ENCODE measurements around the gene P2RX7. TPM values are rescaled to one million over a fixed set of nuclear protein-coding genes. Genes with fewer than 3 reads are reported as not detected.

Gene P2RX7
- total RNA-seq, 1 experiment from 2014 or later: 0.23 TPM

GRCh38 chr12:121092034-121092433 is 40.6 kb upstream of the P2RX7 start:
- Histone ChIP-seq H3K9me3 (ENCODE audit: control insufficient read depth, insufficient read depth, low read depth, low read length) (no peaks in the 10 kb centered on the region), H3K27ac (ENCODE audit: low read length) (no peak overlapping the region), H3K4me1 (ENCODE audit: control insufficient read depth, insufficient read depth, low read length) (no peaks in the 10 kb centered on the region; the same call in 1 of the 2 replicates), H3K36me3 (ENCODE audit: control insufficient read depth, insufficient read depth, low read length) (no peaks in the 10 kb centered on the region), H3K27me3 (ENCODE audit: control insufficient read depth, insufficient read depth, low read length) (peaks cover 5% of the 10 kb centered on the region), H3K4me3 (ENCODE audit: low read depth in 2 of 2, low read length in 2 of 2) (no peak overlapping the region)
- no peak for DNase-seq (ENCODE audit: low read depth, low spot score)
- ATAC-seq: no peak
- in situ Hi-C loops (cut with HindIII; ENCODE audit: low pct_unique_long_range_greater_than_20kb, low sequenced_read_pairs) (no loop called here), intact Hi-C loops (cut with micrococcal nuclease; ENCODE audit: unreplicated experiment) (no loop called here)
- BruUV-seq (replicated peaks): no TSS peak
- TF ChIP-seq, protein P1, sequence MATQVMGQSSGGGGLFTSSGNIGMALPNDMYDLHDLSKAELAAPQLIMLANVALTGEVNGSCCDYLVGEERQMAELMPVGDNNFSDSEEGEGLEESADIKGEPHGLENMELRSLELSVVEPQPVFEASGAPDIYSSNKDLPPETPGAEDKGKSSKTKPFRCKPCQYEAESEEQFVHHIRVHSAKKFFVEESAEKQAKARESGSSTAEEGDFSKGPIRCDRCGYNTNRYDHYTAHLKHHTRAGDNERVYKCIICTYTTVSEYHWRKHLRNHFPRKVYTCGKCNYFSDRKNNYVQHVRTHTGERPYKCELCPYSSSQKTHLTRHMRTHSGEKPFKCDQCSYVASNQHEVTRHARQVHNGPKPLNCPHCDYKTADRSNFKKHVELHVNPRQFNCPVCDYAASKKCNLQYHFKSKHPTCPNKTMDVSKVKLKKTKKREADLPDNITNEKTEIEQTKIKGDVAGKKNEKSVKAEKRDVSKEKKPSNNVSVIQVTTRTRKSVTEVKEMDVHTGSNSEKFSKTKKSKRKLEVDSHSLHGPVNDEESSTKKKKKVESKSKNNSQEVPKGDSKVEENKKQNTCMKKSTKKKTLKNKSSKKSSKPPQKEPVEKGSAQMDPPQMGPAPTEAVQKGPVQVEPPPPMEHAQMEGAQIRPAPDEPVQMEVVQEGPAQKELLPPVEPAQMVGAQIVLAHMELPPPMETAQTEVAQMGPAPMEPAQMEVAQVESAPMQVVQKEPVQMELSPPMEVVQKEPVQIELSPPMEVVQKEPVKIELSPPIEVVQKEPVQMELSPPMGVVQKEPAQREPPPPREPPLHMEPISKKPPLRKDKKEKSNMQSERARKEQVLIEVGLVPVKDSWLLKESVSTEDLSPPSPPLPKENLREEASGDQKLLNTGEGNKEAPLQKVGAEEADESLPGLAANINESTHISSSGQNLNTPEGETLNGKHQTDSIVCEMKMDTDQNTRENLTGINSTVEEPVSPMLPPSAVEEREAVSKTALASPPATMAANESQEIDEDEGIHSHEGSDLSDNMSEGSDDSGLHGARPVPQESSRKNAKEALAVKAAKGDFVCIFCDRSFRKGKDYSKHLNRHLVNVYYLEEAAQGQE (IDR thresholded peaks at IDR 0.05; ENCODE audit: insufficient read depth in 1 of 2, low read depth in 2 of 2, low read length in 1 of 2): no peak
- TF ChIP-seq CTCF (IDR thresholded peaks at IDR 0.05) (no peak), SIN3A (IDR thresholded peaks at IDR 0.05; ENCODE audit: borderline replicate concordance, insufficient read depth, low read depth, low read length) (no peak), TCF7L2 (IDR thresholded peaks at IDR 0.05; ENCODE audit: low read depth, low read length) (no peak), POLR2AphosphoS5 (IDR thresholded peaks at IDR 0.05; ENCODE audit: low read depth, low read length) (no peak)
- ChIA-PET CTCF (no interaction called here), POLR2A (interaction anchor here (0.6 kb wide), 1 partner anchor 167 kb away, joined by 3 read pairs; no protein-coding TSS in a partner anchor)

DNA sequence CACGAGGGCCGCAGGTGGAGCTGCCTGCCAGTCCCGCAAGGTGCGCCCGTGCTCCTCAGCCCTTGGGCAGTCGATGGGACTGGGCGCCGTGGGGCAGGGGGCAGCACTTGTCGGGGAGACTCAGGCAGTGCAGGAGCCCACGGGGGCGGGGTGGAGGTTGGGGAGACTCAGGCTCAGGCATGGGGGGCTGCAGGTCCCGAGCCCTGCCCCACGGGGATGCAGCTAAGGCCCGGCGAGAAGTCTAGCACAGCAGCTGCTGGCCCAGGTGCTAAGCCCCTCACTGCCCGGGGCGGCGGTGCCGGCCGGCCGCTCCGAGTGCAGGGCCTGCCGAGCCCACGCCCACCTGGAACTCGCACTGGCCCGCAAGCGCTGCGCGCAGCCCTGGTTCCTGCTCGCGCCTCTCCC is 39.2 kb upstream of the P2RX7 start:
- intact Hi-C loops (cut with micrococcal nuclease; ENCODE audit: unreplicated experiment) (no loop called here), in situ Hi-C loops (cut with HindIII; ENCODE audit: low pct_unique_long_range_greater_than_20kb, low sequenced_read_pairs) (no loop called here)
- H3K27me3 ChIP-seq (ENCODE audit: control insufficient read depth, insufficient read depth, low read length): peaks cover 5% of the 10 kb centered on the region
- ChIA-PET CTCF (interaction anchor here (0.6 kb wide), 1 partner anchor 29 kb away, joined by 3 read pairs; no protein-coding TSS in a partner anchor), POLR2A (no interaction called here)
- no peaks in the 10 kb centered on the region for H3K36me3 ChIP-seq (ENCODE audit: control insufficient read depth, insufficient read depth, low read length)
- DNase-seq (ENCODE audit: low read depth, low spot score): no peak
- TF ChIP-seq SIN3A (IDR thresholded peaks at IDR 0.05; ENCODE audit: borderline replicate concordance, insufficient read depth, low read depth, low read length) (no peak), CTCF (IDR thresholded peaks at IDR 0.05) (no peak), TCF7L2 (IDR thresholded peaks at IDR 0.05; ENCODE audit: low read depth, low read length) (no peak), POLR2AphosphoS5 (IDR thresholded peaks at IDR 0.05; ENCODE audit: low read depth, low read length) (no peak)
- TF ChIP-seq, protein P1 (IDR thresholded peaks at IDR 0.05; ENCODE audit: insufficient read depth in 1 of 2, low read depth in 2 of 2, low read length in 1 of 2): no peak
- no peaks in the 10 kb centered on the region; the same call in 1 of the 2 replicates for H3K4me1 ChIP-seq (ENCODE audit: control insufficient read depth, insufficient read depth, low read length)
- no peak for ATAC-seq
- H3K9me3 ChIP-seq (ENCODE audit: control insufficient read depth, insufficient read depth, low read depth, low read length): no peaks in the 10 kb centered on the region
- no peak overlapping the region for H3K27ac ChIP-seq (ENCODE audit: low read length)
- H3K4me3 ChIP-seq (ENCODE audit: low read depth in 2 of 2, low read length in 2 of 2): no peak overlapping the region
- BruUV-seq (replicated peaks): no TSS peak

All from Panc1 (cell line).